ENCODE data around the gene FBXO8. TPM values are rescaled to one million over a fixed set of nuclear protein-coding genes. Genes with fewer than 3 reads are reported as not detected.

Gene FBXO8
- total RNA-seq, 1 donor from 2014 or later = 32.1 TPM

DNA sequence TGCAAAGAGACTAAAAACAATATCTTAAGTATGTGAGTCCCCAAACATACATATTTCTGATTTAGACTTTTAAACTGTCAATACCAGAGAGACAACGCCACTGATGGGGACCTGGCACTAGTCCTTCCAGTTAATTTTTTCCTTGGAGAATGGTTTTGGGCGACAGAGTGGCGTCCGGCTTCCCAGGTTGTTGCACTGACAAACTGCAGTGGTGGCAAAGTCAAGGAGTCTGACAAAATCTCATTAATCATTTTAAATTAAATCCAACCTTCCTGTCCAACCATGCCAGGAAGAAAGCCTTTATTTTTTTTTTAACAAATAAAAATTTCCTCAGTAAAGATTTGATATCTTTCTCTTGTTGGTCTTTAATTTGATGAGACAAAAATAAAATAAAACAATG, 52.8 kb downstream of the FBXO8 start:
- no peaks in the 10 kb centered on the region for H3K36me3 ChIP-seq (ENCODE audit: control insufficient read depth, insufficient read depth, low read length)

DNA sequence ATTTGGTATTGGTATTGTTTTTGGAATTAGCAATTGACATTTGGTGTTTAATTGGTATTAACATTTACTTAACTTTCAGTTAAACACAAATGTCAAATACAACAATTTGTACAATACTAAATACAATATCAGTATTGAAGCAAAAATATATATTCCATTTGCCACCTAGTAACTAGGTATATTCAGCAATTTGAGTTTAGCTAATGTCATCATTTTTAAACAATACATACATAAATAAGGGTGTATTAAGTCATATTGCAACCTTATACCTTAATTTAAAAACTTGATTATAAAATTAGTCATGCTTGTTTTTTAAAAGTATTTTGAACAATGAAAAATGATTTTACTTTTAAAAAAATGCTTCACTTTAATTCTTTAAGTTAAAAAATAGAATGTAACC, 53.3 kb downstream of the FBXO8 start:
- FAIRE-seq = no peak
- TF ChIP-seq, protein P1, sequence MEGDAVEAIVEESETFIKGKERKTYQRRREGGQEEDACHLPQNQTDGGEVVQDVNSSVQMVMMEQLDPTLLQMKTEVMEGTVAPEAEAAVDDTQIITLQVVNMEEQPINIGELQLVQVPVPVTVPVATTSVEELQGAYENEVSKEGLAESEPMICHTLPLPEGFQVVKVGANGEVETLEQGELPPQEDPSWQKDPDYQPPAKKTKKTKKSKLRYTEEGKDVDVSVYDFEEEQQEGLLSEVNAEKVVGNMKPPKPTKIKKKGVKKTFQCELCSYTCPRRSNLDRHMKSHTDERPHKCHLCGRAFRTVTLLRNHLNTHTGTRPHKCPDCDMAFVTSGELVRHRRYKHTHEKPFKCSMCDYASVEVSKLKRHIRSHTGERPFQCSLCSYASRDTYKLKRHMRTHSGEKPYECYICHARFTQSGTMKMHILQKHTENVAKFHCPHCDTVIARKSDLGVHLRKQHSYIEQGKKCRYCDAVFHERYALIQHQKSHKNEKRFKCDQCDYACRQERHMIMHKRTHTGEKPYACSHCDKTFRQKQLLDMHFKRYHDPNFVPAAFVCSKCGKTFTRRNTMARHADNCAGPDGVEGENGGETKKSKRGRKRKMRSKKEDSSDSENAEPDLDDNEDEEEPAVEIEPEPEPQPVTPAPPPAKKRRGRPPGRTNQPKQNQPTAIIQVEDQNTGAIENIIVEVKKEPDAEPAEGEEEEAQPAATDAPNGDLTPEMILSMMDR (IDR thresholded peaks at IDR 0.05; ENCODE audit: insufficient read depth, low read length, severe bottlenecking) = no peak

More for the DNA sequence above, 52.8 kb downstream of the FBXO8 start:
- DNase-seq (ENCODE audit: low read depth) (no peak), FAIRE-seq (no peak)
- Histone ChIP-seq H3K4me3 (ENCODE audit: low read depth, low read length) (no peak overlapping the region), H3K27me3 (ENCODE audit: control insufficient read depth, insufficient read depth, low read length) (peaks cover 3% of the 10 kb centered on the region)
- TF ChIP-seq, protein P1 (IDR thresholded peaks at IDR 0.05; ENCODE audit: insufficient read depth, low read length, severe bottlenecking) = no peak

DNA sequence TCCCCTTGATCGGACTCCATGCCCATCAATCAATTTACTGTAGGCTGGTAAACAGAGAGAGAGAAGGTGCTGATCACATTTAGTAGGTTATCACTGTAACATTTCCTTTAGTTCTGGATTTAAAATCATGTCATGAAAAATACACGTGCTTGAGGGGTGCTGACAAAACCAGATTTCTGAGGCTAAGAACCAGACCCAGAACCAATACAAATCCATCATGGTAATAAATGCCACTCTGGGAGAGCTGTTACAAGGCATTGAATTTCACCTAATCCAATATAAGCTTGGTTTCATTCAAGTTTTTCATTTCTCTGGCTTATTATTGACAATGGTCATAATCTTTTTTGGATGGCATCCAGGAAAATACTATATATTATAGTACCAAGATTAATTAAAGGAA, 54.5 kb downstream of the FBXO8 start:
- no peak for DNase-seq (ENCODE audit: low read depth)
- H3K27me3 ChIP-seq (ENCODE audit: control insufficient read depth, insufficient read depth, low read length) = peaks cover 3% of the 10 kb centered on the region
- H3K36me3 ChIP-seq (ENCODE audit: control insufficient read depth, insufficient read depth, low read length) = no peaks in the 10 kb centered on the region
- TF ChIP-seq, protein P1 (IDR thresholded peaks at IDR 0.05; ENCODE audit: insufficient read depth, low read length, severe bottlenecking) = no peak
- no peak overlapping the region for H3K4me3 ChIP-seq (ENCODE audit: low read depth, low read length)
- no peak for FAIRE-seq

More for the DNA sequence above, 53.3 kb downstream of the FBXO8 start:
- Histone ChIP-seq H3K36me3 (ENCODE audit: control insufficient read depth, insufficient read depth, low read length) (no peaks in the 10 kb centered on the region), H3K4me3 (ENCODE audit: low read depth, low read length) (no peak overlapping the region), H3K27me3 (ENCODE audit: control insufficient read depth, insufficient read depth, low read length) (peaks cover 3% of the 10 kb centered on the region)
- no peak for DNase-seq (ENCODE audit: low read depth)

DNA sequence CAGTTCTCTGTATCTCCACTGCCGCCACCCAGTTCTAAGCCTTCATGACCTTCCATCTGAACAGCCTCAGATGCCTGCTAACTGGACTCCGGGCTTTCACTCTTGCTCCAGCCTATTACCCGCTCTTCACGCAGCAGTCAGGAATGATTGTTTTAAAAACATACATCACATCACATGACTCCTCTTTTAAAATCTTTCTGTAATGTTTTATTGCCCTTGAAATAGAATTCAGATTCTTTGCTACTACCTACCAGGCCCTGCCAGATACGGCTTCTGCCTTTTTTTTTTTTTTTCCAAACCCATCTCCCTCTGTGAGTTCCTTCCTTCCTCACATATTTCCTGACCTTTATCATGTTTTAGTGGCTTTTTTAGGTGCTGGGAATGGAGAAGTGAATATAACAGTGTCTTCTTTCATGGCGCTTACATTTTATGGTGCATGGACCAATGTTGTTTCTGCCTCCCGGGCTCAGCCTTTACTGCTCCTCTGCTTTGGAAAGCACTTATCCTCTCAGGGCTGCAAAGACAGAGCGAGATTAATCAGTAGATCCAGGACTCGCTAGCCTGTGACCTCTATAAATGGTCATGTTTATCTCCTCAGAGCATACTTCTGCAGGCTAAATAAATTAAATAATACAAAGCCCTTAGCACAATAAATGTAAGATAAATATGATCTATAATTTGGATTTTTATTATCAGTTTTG, 58.0 kb downstream of the FBXO8 start:
- Histone ChIP-seq H3K4me3 (ENCODE audit: low read depth, low read length) (no peak overlapping the region), H3K36me3 (ENCODE audit: control insufficient read depth, insufficient read depth, low read length) (no peaks in the 10 kb centered on the region), H3K27me3 (ENCODE audit: control insufficient read depth, insufficient read depth, low read length) (peaks cover 3% of the 10 kb centered on the region)
- FAIRE-seq = no peak
- TF ChIP-seq, protein P1 (IDR thresholded peaks at IDR 0.05; ENCODE audit: insufficient read depth, low read length, severe bottlenecking) = no peak
- DNase-seq (ENCODE audit: low read depth) = no peak

DNA sequence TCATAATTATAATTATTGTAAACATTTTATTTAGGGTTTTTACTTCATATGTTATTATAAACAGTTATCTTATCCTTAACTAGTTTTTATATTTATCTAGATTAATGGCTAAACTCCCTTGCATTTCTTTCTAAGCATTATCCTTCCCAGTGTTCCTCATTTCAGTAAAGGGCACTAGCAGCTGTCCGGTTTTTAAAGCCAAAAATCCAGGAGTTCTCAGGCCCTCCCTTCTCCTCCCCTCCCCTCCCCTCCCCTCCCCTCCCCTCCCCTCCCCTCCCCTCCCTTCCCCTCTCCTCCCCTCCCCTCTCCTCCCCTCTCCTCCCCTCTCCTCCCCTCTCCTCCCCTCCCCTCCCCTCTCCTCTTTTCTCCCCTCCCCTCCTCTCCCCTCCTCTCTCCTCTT, 58.9 kb downstream of the FBXO8 start:
- no peaks in the 10 kb centered on the region for H3K36me3 ChIP-seq (ENCODE audit: control insufficient read depth, insufficient read depth, low read length)
- no peak for FAIRE-seq
- H3K27me3 ChIP-seq (ENCODE audit: control insufficient read depth, insufficient read depth, low read length) = peaks cover 3% of the 10 kb centered on the region
- DNase-seq (ENCODE audit: low read depth) = no peak
- no peak overlapping the region for H3K4me3 ChIP-seq (ENCODE audit: low read depth, low read length)
- TF ChIP-seq, protein P1 (IDR thresholded peaks at IDR 0.05; ENCODE audit: insufficient read depth, low read length, severe bottlenecking) = no peak

All from bronchial epithelial cell (primary cell).